Pancreas (tissue), 10 donors: ENCODE measurements around the gene SUCLG2. TPM values are rescaled to one million over a fixed set of nuclear protein-coding genes. Genes with fewer than 3 reads are reported as not detected.

ENCODE experiments used
- ATAC-seq, 4 donors: fragments of 200-7000 bp; cut with Tn5 transposase; one replicate each; pipeline versions ENCODE4 v1.8.0 to v1.9.1; 2020; ENCODE audit warnings: mild to moderate bottlenecking in 4 of 4, moderate library complexity in 4 of 4
- DNase-seq, 6 donors: peaks; one replicate each; pipeline ENCODE4 v3.0.0-alpha.2; 2020
- FAIRE-seq: peaks from 2 replicates; lab custom pipeline; 2012; peaks lifted over from hg19 to GRCh38; lab: Jason Lieb, UNC
- H3K27ac ChIP-seq, 4 donors: fragments of 200-600 bp; sonication (generic); 1 replicate in 3 of 4; 2 replicates in 1 of 4; pipeline versions ENCODE4 v1.5.0 to v1.8.0; 2020
- H3K27me3 ChIP-seq, 4 donors: fragments of 200-600 bp; one replicate each; pipeline ENCODE4 v1.8.0; 2021
- H3K36me3 ChIP-seq, 3 donors: fragments of 200-600 bp; sonication (generic) in 1 of 3; one replicate each; pipeline versions ENCODE4 v1.5.0 to v1.8.0; 2020 to 2021
- H3K4me1 ChIP-seq, 3 donors: fragments of 200-600 bp; one replicate each; pipeline ENCODE4 v1.8.0; 2021
- H3K4me3 ChIP-seq, 4 donors: fragments of 200-600 bp; sonication (generic) in 2 of 4; one replicate each; pipeline versions ENCODE4 v1.5.0 to v1.8.0; 2020 to 2021
- H3K9me3 ChIP-seq, 4 donors: fragments of 200-600 bp; one replicate each; pipeline ENCODE4 v1.8.0; 2021
- whole genome bisulfite sequencing, 2 donors: extraction: QIAGEN DNeasy Blood & Tissue Kit; methylation state at CpG; one replicate each; pipeline ENCODE4 v1.1.7; 2013; 5-methylcytosine and 5-hydroxymethylcytosine counted together
- intact Hi-C, 3 donors: fragments of 100-400 bp; cut with DNase I; formaldehyde crosslinking; loops; one replicate each; pipeline versions ENCODE4 v1.11.1 to v1.14.2; 2022
- polyA plus RNA-seq, 2 donors: library from polyadenylated mRNA; stranded (reverse); fragments of 200-250 nt; gene quantifications; one replicate each; pipeline ENCODE4 v1.2.3, GENCODE V29; 2013
- total RNA-seq, 6 donors: library from RNA; stranded (reverse); fragmentation: NEBNext Ultra II Directional in 4 of 6; extraction: Animal tissue kit (Norgen Biotek cat#: 25700) in 4 of 6; gene quantifications; one replicate each; pipeline versions ENCODE4 v1.2.1 to v1.2.4, GENCODE V29; 2021 to 2023
- TF ChIP-seq, protein P1 (sequence below), 4 donors: fragments of 200-600 bp; sonication (generic) in 3 of 4; IDR thresholded peaks; one replicate each; pipeline versions ENCODE4 v1.5.0 to v1.8.0; 2021; ENCODE audit warnings: antibody characterized with exemption in 4 of 4
- donor health status: healthy with polysubstance abuse.
- donor health status: DM: no; HTN: no; CAD: no; lungs with moderate emphysema.
- donor health status: DM: no; HTN: no; CAD: no.
- donor health status: control.
- donor health status: control.
- donor health status: Bipolar disorder and iron deficiency.
- donor health status: DM: yes; HTN: yes; CAD: no.
- donor health status: DM: no; HTN: no; CAD: no.
- donor health status: DM: no; HTN: no; CAD: no.
- donor health status: DM: yes; HTN: yes; CAD: no.

Gene SUCLG2, protein sequence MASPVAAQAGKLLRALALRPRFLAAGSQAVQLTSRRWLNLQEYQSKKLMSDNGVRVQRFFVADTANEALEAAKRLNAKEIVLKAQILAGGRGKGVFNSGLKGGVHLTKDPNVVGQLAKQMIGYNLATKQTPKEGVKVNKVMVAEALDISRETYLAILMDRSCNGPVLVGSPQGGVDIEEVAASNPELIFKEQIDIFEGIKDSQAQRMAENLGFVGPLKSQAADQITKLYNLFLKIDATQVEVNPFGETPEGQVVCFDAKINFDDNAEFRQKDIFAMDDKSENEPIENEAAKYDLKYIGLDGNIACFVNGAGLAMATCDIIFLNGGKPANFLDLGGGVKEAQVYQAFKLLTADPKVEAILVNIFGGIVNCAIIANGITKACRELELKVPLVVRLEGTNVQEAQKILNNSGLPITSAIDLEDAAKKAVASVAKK
- total RNA-seq (10 to 100 TPM; 25.7 to 34.4 (median 30.4) TPM), polyA plus RNA-seq (10 to 100 TPM; 16.4 to 20.7 TPM)

DNA sequence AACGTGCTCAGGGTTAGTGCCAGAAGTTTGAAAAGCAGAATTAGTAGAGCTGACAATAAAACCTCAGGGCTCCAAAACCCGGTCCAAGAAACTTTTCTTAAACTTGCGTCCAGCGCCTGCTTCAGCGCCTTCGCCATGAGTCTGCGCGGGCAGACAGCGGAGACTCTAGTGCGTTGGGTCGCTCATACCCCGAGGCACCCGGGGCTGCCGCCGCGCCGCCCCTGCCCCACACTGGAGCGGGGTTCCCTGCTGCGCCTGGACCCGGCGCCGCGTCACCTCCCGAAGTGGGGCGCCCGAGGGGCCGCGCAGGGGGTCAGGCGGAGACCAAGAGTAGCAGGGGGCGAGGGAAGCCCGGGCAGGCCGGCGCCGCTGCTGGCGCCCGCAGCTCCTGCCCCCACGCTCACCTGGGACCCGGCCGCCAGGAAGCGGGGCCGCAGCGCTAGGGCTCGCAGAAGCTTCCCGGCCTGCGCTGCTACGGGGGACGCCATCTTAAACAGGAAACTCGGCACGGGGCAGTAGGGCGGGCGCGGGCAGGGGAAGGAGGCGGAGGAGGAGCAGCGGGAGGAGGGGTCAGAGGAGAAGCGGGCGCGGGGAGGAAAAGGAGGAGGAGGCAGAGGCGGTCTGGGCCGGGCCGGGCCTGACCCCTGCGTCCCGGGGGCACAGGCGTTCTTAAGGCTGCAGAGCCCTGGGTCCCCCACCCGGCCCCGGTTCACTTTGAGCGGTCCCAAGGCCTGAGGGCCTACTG lies at the start of gene SUCLG2:
Gene SUCLG2 (minus strand): TSS at position 514 of the 745 bp plus-strand sequence. CDS start 26 bp downstream, at position 488.
- peak; percentile 98 for ATAC-seq
- H3K27me3 ChIP-seq, result no peaks in the 10 kb centered on the region
- WGBS, 2 donors, result 0 to 1% methylated on average over 59 to 66 of the region's 66 CpGs

DNA sequence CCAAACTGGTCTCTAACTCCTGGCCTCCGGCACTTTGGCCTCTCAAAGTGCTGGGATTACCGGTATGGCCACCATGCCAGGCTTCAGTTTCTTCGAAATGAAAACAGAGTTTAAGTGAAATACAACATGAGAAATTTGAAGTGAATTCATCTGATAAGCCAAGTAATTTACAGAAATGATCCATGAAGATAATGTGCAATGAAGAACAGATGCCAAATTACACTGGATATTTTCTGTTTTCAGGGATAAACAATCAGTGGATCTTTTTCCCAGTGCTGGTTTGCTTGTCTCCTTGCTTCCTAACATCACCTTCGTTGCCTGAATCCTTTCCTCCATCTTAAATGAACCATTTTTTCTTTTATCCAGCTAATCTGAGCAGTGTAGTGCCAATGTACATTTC lies 46.2 kb upstream of the SUCLG2 start:
- FAIRE-seq, result no peak
- H3K27ac ChIP-seq, result no peak overlapping the region
- TF ChIP-seq, protein P1, sequence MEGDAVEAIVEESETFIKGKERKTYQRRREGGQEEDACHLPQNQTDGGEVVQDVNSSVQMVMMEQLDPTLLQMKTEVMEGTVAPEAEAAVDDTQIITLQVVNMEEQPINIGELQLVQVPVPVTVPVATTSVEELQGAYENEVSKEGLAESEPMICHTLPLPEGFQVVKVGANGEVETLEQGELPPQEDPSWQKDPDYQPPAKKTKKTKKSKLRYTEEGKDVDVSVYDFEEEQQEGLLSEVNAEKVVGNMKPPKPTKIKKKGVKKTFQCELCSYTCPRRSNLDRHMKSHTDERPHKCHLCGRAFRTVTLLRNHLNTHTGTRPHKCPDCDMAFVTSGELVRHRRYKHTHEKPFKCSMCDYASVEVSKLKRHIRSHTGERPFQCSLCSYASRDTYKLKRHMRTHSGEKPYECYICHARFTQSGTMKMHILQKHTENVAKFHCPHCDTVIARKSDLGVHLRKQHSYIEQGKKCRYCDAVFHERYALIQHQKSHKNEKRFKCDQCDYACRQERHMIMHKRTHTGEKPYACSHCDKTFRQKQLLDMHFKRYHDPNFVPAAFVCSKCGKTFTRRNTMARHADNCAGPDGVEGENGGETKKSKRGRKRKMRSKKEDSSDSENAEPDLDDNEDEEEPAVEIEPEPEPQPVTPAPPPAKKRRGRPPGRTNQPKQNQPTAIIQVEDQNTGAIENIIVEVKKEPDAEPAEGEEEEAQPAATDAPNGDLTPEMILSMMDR (IDR thresholded peaks at IDR 0.05), result no peak
- no peak for ATAC-seq
- no peaks in the 10 kb centered on the region for H3K27me3 ChIP-seq
- no peaks in the 10 kb centered on the region for H3K36me3 ChIP-seq
- H3K4me3 ChIP-seq, result no peak overlapping the region
- WGBS, 2 donors, result 90 to 94% methylated on average over 4 of the region's 4 CpGs
- DNase-seq, result no peak
- intact Hi-C loops, result no loop called here
- H3K9me3 ChIP-seq, result no peaks in the 10 kb centered on the region
- no peaks in the 10 kb centered on the region for H3K4me1 ChIP-seq

More for the DNA sequence above, at the start of gene SUCLG2:
- H3K27ac ChIP-seq, result peak within 1 kb of the TSS; percentile 89 to 96 (median 94)
- no peaks in the 10 kb centered on the region for H3K36me3 ChIP-seq
- TF ChIP-seq, protein P1 (IDR thresholded peaks at IDR 0.05), result no peak
- DNase-seq, result peak; percentile 89 to 97 (median 94)
- H3K9me3 ChIP-seq, result no peaks in the 10 kb centered on the region
- intact Hi-C loops, result no loop called here
- H3K4me1 ChIP-seq, result peaks cover 0 to 15% (median 1%) of the 10 kb centered on the region in 3 donors
- peak within 1 kb of the TSS; percentile 40 to 95 (median 90) for H3K4me3 ChIP-seq
- FAIRE-seq, result no peak

DNA sequence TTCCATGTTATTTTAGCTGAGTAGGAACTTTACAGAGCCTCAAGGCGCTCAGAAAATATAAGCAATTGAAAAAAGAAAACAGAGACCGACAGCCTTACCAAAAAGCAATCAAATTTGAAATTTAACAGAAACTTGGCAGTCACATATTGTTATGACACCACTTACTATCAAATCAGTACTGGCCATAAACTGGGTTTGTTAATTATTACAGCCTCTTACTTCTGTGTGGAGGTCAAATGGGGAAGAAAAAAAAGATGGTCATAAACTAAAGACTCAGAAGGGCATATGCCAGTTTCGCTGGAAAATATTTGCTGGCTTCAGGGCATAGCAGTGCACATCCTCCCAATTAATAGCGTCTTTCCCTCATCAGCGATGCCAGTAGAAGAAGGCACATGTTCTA lies 45.5 kb upstream of the SUCLG2 start:
- H3K4me3 ChIP-seq, result no peak overlapping the region

DNA sequence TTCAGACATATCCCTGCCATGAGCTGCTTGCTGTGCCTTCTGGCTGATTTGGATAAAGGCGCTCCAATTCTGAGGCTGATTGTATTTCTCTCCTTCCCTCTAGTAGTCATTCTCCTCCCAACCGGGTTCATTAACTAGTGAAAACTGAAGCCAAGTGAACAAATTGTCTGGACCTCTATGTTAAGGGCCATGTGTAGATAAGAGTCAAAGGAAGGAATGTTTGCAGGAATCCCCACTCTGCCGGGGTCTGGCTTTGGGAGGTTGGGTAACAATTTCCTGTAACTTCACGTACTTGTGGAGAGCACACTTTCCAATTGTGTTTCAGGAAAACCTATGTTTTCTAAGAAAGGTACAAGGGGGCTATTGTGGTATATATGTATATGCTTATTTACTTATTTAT lies 38.2 kb upstream of the SUCLG2 start:
- Histone ChIP-seq H3K4me3 (no peak overlapping the region), H3K9me3 (no peaks in the 10 kb centered on the region), H3K27me3 (no peaks in the 10 kb centered on the region), H3K36me3 (no peaks in the 10 kb centered on the region), H3K27ac (no peak overlapping the region), H3K4me1 (no peaks in the 10 kb centered on the region)
- intact Hi-C loops, result no loop called here
- no peak for ATAC-seq
- 78 to 80% methylated on average over 4 of the region's 4 CpGs for WGBS, 2 donors
- no peak for FAIRE-seq
- TF ChIP-seq, protein P1 (IDR thresholded peaks at IDR 0.05), result no peak
- DNase-seq, result no peak

More for the DNA sequence above, 45.5 kb upstream of the SUCLG2 start:
- no peaks in the 10 kb centered on the region for H3K4me1 ChIP-seq
- no peaks in the 10 kb centered on the region for H3K27me3 ChIP-seq
- TF ChIP-seq, protein P1 (IDR thresholded peaks at IDR 0.05), result no peak
- DNase-seq (no peak), ATAC-seq (peak in 2 of 4 donors; percentile 52 to 62), FAIRE-seq (peak; percentile 51)
- H3K9me3 ChIP-seq, result no peaks in the 10 kb centered on the region
- no peak overlapping the region for H3K27ac ChIP-seq
- intact Hi-C loops, result no loop called here
- H3K36me3 ChIP-seq, result no peaks in the 10 kb centered on the region
- WGBS, 2 donors, result 64 to 69% methylated on average over 5 of the region's 5 CpGs
